K562 (cell line): ENCODE data around the gene C16orf92. TPM values are rescaled to one million over a fixed set of nuclear protein-coding genes. Genes with fewer than 3 reads are reported as not detected.
A peak's percentile ranks its signal among the peaks of the same experiment; 100 is the strongest.

Experiments used
- CCNT2 ChIP-seq: IDR thresholded peaks from 2 replicates; pipeline ENCODE4 v1.6.1; 2011; ENCODE audit warnings: borderline replicate concordance, low read depth, mild to moderate bottlenecking, moderate library complexity, mixed read lengths, low read length; ENCODE audit not compliant: insufficient read length; ENCODE audit errors: extremely low read depth
- CHD1 ChIP-seq: fragments of 200-600 bp; sonication (generic); IDR thresholded peaks from one replicate; pipeline ENCODE4 v1.6.1; 2012; ENCODE audit warnings: mild to moderate bottlenecking, moderate library complexity, low read length, inconsistent platforms
- DACH1 ChIP-seq: fragments of 450-650 bp; IDR thresholded peaks from 2 replicates; pipeline ENCODE4 v1.6.1; 2018; ENCODE audit not compliant: partially characterized antibody
- DMBX1 ChIP-seq: fragments of 250-450 bp; sonication (Bioruptor Pico); IDR thresholded peaks from 2 replicates; pipeline ENCODE4 v1.8.0; 2022; ENCODE audit warnings: inconsistent platforms, mild to moderate bottlenecking, moderate library complexity, borderline replicate concordance
- FOXM1 ChIP-seq, 2 experiments: fragments of 450-650 bp in 1 of 2; sonication (generic) in 1 of 2; formaldehyde crosslinking in 1 of 2; IDR thresholded peaks; 2 replicates each; pipeline versions ENCODE4 v1.6.1 to v1.9.0; 2017 to 2022; ENCODE audit warnings: low read depth in 2 of 2, mild to moderate bottlenecking in 2 of 2, missing genetic modification reagents in 1 of 2, moderate library complexity in 1 of 2
- KDM5B ChIP-seq: fragments of 200-600 bp; sonication (generic); IDR thresholded peaks from 2 replicates; pipeline ENCODE4 v1.6.1; 2012; ENCODE audit warnings: low read depth, mild to moderate bottlenecking, moderate library complexity, low read length, control low read depth, inconsistent platforms; ENCODE audit not compliant: insufficient replicate concordance
- MBD2 ChIP-seq: sonication (generic); IDR thresholded peaks from 2 replicates; pipeline ENCODE4 v1.6.1; 2016; ENCODE audit warnings: low read depth, borderline replicate concordance
- NR1H2 ChIP-seq: sonication (generic); formaldehyde crosslinking; IDR thresholded peaks from 2 replicates; pipeline ENCODE4 v1.4.0; 2020; ENCODE audit warnings: mild to moderate bottlenecking, missing genetic modification reagents
- RBM25 ChIP-seq: fragments of 200-400 bp; formaldehyde crosslinking; IDR thresholded peaks from 2 replicates; pipeline ENCODE4 v1.6.1; 2018; ENCODE audit warnings: low read length, low read depth, moderate library complexity; ENCODE audit not compliant: severe bottlenecking
- SMARCB1 ChIP-seq: IDR thresholded peaks from 2 replicates; pipeline ENCODE4 v1.6.1; 2011; ENCODE audit warnings: improper control_type of control experiment, low read depth; ENCODE audit not compliant: insufficient read length
- SP1 ChIP-seq: sonication (generic); formaldehyde crosslinking; IDR thresholded peaks from 2 replicates; pipeline ENCODE4 v1.8.1; 2022; ENCODE audit warnings: mild to moderate bottlenecking, missing genetic modification reagents
- SREBF1 ChIP-seq: fragments of 150-350 bp; IDR thresholded peaks from 2 replicates; pipeline ENCODE4 v1.6.1; 2014; ENCODE audit warnings: antibody characterized with exemption, low read depth, low read length, borderline replicate concordance
- SRSF1 ChIP-seq: fragments of 200-400 bp; formaldehyde crosslinking; IDR thresholded peaks from 2 replicates; pipeline ENCODE4 v1.6.1; 2017; ENCODE audit warnings: mild to moderate bottlenecking, low read depth, low read length, moderate library complexity
- ZNF431 ChIP-seq: sonication (generic); formaldehyde crosslinking; IDR thresholded peaks from 2 replicates; pipeline ENCODE4 v1.8.0; 2022; ENCODE audit warnings: mild to moderate bottlenecking, missing genetic modification reagents
- ZNF77 ChIP-seq: fragments of 250-450 bp; sonication (Bioruptor Pico); IDR thresholded peaks from 2 replicates; pipeline ENCODE4 v1.5.0; 2020
- polyA plus RNA-seq, 8 experiments: library from polyadenylated mRNA; depleted of rRNA in 4 of 8; stranded (reverse) in 5 of 8; unstranded in 3 of 8; fragments of >200 nt; fragmentation: Nextera tagmentation in 2 of 8; fragmentation: Illumina TruSeq in 1 of 8; extraction: Ambion mirVana in 2 of 8; extraction: Trizol in 1 of 8; gene quantifications; 2 replicates each; pipeline versions ENCODE4 v1.2.1 to v1.2.3, GENCODE V29; 2011 to 2014; ENCODE audit warnings: inconsistent platforms in 1 of 8, missing spikeins in 1 of 8
- total RNA-seq, 7 experiments: library from RNA; depleted of rRNA in 6 of 7; stranded (reverse); fragments of >200 nt in 6 of 7; fragmentation: Illumina TruSeq in 2 of 7; extraction: Trizol in 2 of 7; gene quantifications; 2 replicates each; pipeline versions ENCODE4 v1.2.1 to v1.2.3, GENCODE V29; 2011 to 2021; ENCODE audit warnings: low replicate concordance in 1 of 7
- TF ChIP-seq, protein P1 (sequence below): sonication (generic); formaldehyde crosslinking; IDR thresholded peaks from 2 replicates; pipeline ENCODE4 v1.8.1; 2023; ENCODE audit warnings: mild to moderate bottlenecking, missing genetic modification reagents
- TF ChIP-seq, protein P2 (sequence below): sonication (generic); formaldehyde crosslinking; IDR thresholded peaks from 2 replicates; pipeline ENCODE4 v1.9.0; 2022; ENCODE audit warnings: mild to moderate bottlenecking, missing genetic modification reagents
- TF ChIP-seq, protein P3 (sequence below): sonication (generic); formaldehyde crosslinking; IDR thresholded peaks from 2 replicates; pipeline ENCODE4 v1.8.1; 2022; ENCODE audit warnings: missing genetic modification reagents
- TF ChIP-seq, protein P4 (sequence below), 3 experiments: IDR thresholded peaks in 2 of 3; conservative IDR thresholded peaks in 1 of 3; 2 replicates each; pipeline ENCODE4 v1.5.1; 2011 to 2012; ENCODE audit warnings: low read length in 3 of 3, mild to moderate bottlenecking in 3 of 3, control low read depth in 2 of 3, improper control_type of control experiment in 1 of 3, inconsistent platforms in 1 of 3, low read depth in 1 of 3, mixed read lengths in 1 of 3, moderate library complexity in 1 of 3; ENCODE audit not compliant: insufficient read depth in 2 of 3

The C16orf92 gene
- total and polyA plus RNA-seq, 9 of the 15 experiments (the other 6 are each of a cell fraction or from before 2014, with no cell fraction given), result not detected

DNA sequence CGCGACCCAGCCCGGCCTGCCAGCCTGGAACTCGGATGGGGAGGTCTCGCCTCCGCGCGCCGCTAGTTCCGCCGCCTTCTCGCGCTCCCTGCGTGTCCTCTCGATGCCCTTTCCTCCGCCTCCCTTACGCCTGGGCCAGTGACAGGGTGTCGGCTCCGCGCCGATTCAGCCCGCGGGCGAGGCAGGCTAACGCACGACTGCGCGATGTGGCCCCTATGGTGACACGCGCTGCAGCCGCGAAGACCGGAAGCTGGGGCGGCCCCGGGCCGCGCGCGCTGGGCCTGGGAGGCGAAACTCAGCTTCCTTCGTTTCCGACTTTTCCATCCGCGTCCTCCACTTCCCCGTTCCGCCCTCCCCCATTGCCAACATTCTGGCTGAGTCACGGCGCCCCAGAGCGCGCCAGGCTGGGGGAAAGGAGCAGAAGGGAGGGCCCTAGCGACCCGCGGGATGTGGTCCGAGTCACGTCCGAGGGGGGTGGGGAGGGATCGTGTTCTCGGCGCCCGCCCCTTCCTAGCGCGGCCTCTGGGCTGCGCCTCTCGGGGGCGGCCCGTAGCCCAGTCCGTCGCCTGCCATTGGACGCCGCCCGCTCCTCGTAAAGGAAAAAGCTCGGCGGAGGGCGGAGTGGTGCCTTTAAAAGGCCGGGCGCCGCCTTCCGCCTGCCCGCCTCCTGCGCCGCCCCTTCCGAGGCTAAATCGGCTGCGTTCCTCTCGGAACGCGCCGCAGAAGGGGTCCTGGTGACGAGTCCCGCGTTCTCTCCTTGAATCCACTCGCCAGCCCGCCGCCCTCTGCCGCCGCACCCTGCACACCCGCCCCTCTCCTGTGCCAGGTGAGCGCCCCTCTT, 42.3 kb downstream of the C16orf92 start, which contains the start of gene ALDOA (continued):
- TF ChIP-seq, protein P1, sequence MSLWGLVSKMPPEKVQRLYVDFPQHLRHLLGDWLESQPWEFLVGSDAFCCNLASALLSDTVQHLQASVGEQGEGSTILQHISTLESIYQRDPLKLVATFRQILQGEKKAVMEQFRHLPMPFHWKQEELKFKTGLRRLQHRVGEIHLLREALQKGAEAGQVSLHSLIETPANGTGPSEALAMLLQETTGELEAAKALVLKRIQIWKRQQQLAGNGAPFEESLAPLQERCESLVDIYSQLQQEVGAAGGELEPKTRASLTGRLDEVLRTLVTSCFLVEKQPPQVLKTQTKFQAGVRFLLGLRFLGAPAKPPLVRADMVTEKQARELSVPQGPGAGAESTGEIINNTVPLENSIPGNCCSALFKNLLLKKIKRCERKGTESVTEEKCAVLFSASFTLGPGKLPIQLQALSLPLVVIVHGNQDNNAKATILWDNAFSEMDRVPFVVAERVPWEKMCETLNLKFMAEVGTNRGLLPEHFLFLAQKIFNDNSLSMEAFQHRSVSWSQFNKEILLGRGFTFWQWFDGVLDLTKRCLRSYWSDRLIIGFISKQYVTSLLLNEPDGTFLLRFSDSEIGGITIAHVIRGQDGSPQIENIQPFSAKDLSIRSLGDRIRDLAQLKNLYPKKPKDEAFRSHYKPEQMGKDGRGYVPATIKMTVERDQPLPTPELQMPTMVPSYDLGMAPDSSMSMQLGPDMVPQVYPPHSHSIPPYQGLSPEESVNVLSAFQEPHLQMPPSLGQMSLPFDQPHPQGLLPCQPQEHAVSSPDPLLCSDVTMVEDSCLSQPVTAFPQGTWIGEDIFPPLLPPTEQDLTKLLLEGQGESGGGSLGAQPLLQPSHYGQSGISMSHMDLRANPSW (CRISPR knock-in tag), result 0 out of 2 replicates have a peak, but pooled peaks have one; percentile 25
- TF ChIP-seq, protein P2, sequence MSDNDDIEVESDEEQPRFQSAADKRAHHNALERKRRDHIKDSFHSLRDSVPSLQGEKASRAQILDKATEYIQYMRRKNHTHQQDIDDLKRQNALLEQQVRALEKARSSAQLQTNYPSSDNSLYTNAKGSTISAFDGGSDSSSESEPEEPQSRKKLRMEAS (CRISPR knock-in tag), result peak; percentile 89
- TF ChIP-seq SP1, result peak; percentile 91
- TF ChIP-seq, protein P3, sequence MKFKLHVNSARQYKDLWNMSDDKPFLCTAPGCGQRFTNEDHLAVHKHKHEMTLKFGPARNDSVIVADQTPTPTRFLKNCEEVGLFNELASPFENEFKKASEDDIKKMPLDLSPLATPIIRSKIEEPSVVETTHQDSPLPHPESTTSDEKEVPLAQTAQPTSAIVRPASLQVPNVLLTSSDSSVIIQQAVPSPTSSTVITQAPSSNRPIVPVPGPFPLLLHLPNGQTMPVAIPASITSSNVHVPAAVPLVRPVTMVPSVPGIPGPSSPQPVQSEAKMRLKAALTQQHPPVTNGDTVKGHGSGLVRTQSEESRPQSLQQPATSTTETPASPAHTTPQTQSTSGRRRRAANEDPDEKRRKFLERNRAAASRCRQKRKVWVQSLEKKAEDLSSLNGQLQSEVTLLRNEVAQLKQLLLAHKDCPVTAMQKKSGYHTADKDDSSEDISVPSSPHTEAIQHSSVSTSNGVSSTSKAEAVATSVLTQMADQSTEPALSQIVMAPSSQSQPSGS (CRISPR knock-in tag), result no peak
- TF ChIP-seq RBM25, result peak; percentile 47
- TF ChIP-seq, protein P4, sequence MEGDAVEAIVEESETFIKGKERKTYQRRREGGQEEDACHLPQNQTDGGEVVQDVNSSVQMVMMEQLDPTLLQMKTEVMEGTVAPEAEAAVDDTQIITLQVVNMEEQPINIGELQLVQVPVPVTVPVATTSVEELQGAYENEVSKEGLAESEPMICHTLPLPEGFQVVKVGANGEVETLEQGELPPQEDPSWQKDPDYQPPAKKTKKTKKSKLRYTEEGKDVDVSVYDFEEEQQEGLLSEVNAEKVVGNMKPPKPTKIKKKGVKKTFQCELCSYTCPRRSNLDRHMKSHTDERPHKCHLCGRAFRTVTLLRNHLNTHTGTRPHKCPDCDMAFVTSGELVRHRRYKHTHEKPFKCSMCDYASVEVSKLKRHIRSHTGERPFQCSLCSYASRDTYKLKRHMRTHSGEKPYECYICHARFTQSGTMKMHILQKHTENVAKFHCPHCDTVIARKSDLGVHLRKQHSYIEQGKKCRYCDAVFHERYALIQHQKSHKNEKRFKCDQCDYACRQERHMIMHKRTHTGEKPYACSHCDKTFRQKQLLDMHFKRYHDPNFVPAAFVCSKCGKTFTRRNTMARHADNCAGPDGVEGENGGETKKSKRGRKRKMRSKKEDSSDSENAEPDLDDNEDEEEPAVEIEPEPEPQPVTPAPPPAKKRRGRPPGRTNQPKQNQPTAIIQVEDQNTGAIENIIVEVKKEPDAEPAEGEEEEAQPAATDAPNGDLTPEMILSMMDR (IDR thresholded peaks at IDR 0.05 in 2 of 3, conservative IDR thresholded peaks at IDR 0.05 in 1 of 3; ENCODE audit: insufficient read depth in 2 of 3, low read depth in 1 of 3, low read length in 3 of 3), result no peak
- TF ChIP-seq NR1H2 (CRISPR knock-in tag), result no peak
- no peak for TF ChIP-seq SRSF1
- no peak for TF ChIP-seq SMARCB1
- TF ChIP-seq SREBF1, result no peak
- no peak for TF ChIP-seq FOXM1 (IDR thresholded peaks at IDR 0.05; ENCODE audit: low read depth)
- TF ChIP-seq FOXM1 (CRISPR knock-in tag; IDR thresholded peaks at IDR 0.05; ENCODE audit: low read depth), result peak; percentile 93
- TF ChIP-seq CHD1, result peak; percentile 85
- TF ChIP-seq MBD2, result peak; percentile 59; the same call in 1 of the 2 replicates
- peak; percentile 7 for TF ChIP-seq DACH1
- TF ChIP-seq KDM5B, result peak; percentile 94
- TF ChIP-seq DMBX1 (CRISPR knock-in tag), result peak; percentile 41; the same call in 1 of the 2 replicates
- peak; percentile 50; the same call in 1 of the 2 replicates for TF ChIP-seq ZNF431 (CRISPR knock-in tag)
- TF ChIP-seq ZNF77 (CRISPR knock-in tag), result no peak
- peak; percentile 63 for TF ChIP-seq CCNT2
